GM19099 (cell line): ENCODE results near the gene ATRIP.

Source experiments
- POLR2A ChIP-seq: IDR thresholded peaks from 3 replicates; pipeline ENCODE4 v1.6.1; 2011; ENCODE audit warnings: low read depth; ENCODE audit not compliant: insufficient read length; ENCODE audit errors: extremely low read depth

Gene ATRIP

DNA sequence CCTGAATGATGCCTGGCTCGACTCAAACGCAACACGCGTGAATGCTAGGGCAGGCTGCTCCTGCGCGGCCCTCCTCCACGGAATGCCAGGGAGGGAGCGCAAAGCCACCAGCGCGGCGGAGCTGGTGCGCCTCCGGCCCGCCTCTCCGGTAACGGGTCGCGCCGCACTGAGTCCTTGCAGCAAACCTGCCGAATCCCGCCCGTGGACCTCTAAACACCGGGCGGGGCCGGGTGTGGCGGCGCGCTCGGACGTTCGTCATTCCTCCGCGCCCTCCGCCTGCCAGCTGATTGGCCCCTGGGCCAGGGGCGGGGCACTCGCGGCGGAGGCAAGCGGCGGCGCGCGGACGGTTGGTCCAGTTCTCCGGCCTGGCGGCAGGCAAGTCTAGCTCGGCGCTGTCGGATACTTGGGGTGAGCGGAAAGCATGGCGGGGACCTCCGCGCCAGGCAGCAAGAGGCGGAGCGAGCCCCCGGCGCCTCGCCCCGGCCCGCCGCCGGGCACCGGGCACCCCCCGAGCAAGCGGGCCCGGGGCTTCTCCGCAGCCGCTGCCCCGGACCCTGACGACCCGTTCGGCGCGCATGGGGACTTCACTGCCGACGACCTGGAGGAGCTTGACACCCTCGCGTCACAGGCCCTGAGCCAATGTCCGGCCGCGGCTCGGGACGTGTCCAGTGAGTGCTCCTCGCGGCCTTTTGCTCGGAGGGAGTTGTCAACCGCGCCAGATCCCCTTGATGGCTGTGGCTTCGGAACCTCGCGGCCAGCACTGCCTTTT, at the start of gene ATRIP:
Gene ATRIP (plus strand): TSS at position 313 of the 769 bp plus-strand sequence. CDS start 109 bp downstream, at position 422.
- TF ChIP-seq POLR2A = peak; percentile 96

DNA sequence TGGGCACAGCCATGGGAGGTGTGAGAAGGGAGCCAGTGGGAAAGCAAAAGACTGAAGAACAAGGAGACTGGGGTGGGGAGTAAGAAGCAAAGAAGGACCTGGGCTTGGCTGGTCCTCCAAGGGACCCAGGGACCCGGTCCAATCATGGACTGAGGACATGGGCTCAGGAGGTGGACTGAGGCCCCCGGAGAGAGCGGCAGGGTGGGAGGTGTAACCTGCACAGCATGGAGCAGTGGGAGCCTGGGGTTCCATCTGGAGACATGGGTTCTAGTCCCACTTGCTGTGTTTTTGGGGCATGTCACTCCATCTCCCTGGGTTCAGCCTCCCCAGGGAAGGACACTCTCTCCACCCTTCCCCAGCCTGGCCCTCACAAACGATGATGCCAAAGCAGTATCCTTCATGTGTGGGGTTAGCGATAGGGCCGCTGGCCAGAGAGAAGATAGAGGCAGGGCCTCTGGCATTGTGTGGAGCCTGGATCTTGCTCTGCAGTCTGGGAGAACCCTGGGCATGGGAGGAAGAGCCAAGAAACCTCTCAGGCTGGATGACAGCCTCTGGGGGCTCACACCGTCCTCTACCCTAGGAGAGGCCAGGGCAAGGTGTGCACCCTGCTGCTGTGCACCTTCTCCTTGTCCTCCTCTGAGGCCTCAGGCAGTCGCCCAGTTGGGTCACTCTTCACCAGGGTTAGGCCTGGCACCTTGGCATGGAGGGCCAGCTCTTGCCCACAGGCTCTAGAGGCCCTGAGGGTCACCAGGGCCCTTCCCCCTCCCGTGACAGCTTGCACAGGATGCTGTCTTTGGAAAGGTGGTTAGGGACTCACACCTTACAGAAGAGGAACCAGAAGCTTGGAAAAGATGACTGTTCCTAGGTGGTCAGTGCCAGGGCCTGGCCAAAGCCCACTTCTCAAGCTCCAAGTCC, 48.5 kb upstream of the ATRIP start:
- no peak for TF ChIP-seq POLR2A

DNA sequence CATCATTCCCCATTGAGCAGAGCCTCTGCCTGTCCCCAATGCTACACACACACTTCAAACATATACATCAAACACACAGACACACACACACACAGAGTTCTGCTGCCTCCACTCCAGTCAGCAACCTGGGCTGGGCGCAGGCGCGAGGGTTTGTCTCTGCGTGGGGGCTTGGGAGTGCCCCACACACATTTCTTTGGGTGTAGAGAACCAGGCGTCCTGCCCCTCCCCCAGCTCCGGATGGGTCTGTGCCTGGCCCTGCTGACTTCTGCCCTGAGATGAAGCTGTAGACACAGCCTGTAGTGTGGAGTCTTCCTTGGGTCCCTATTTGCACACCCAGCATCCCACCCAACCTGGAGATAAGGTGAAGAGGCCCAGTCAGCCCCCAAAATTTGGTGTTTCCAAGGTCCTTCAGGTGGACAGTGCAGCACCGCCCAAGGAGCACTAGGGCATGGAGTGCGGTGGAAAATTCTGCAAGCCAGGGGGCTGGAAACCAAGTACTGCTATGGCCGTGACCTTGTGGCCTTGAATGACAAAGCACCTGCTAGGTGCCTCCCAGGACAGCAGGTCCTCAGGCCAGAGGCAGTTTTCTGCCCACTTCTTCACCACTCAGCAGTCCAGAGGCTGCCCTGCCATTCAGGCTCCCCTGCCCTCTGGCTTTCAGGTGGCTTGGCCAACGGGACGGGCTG, 47.7 kb upstream of the ATRIP start:
- TF ChIP-seq POLR2A = no peak

DNA sequence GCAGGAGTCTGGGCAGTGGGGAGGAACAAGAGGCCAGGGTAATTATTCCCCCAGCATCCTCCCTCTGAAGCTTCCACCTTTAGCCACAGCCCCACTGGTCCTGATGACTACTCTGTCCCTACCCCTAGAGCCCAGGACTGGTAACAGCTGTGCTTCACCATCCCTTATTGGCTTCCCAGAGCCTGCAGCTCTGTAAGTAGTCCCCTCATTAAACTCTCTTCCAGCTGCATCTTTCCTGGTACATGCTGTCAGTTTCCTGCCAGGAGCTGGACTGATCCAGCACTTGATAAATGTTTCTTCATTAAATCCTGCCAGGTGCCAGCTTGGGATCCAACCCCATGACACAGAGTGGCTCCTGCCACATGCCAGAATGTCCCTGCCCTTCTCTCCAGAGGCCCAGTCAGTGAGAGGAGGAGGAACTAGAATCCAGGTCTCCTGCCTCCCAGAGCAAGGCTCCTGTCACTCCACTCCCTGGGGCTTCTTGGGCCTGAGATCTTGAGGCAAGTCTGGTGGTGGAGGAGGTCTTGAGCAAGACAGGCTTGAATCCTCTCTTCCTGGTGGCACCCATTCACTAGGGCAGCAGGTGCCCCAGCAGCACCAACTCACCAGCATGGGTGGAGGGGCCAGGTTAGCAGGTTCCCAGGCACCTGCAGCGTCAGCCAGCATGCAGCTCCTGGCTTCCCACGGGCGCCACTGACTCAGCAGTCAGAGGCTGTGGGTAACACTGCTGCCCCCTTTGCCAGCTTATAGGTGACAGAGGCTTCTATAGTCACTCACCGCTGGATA, 47.0 kb upstream of the ATRIP start:
- no peak for TF ChIP-seq POLR2A

DNA sequence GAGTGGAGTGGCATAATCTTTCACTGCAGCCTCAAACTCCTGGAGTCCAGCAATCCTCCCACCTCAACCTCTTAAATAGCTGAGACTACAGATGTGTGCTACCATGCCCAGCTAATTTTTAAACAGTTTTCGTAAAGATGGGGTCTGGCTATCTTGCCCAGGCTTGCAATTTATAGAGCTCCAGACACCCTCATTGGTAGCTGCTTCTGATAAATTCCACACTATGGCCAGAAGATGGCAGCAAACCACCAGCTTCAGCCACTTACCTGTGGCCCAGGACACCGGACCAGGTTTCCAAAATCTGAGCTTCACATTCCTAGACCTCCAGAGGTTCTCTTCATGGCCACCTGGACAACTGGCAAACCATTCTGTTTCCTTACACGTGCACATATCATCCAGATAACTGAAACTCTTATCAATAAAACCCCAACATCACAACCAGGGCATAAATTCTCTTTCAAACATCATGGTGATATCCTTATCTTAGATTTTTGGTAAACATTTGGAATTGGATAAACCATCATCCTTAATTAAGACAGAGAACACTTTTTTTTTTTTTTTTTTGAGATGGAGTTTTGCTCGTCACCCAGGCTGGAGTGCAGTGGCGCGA, 45.6 kb upstream of the ATRIP start:
- no peak for TF ChIP-seq POLR2A

DNA sequence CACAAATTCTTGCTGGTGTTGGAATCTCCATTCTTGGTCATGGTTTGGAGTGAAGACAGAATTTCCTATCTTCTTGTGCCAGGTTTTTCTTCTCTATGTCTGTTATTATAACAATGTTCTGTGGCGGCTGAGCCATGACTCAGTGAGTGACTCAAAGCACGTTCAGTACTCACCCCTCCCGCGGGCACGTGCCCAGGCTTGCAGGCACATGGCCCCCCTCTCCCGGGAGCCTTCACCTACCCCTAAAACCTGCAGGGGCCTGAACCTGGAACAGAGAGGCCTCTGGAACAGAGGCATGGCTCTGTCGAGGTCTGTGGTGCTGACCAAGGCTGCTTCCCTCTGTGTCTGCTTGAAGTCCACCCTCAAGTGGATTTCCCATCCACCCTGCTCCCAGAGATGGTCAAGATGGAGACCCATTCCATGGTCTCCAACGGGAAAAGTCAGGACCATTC, 44.2 kb upstream of the ATRIP start:
- TF ChIP-seq POLR2A = no peak

DNA sequence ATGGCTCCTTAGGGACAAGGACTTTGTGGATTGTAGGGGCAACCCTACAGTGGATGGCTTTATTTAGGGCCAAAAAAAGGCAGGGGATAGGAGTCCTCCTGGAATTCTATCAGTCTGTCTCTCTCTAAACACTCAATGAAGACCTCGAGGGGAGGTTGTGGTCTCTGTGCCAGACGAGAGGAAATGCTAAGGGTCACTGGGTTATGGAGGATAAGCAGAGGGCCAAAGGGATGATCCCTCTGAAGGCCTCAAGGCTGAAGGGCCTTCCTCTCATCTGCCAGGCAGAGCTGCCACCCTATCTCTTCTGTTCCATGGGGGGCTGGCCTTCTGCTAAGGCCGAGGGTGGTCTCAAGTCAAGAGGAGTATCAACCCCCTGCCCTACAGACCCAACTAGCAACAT, 43.6 kb upstream of the ATRIP start:
- TF ChIP-seq POLR2A = no peak

DNA sequence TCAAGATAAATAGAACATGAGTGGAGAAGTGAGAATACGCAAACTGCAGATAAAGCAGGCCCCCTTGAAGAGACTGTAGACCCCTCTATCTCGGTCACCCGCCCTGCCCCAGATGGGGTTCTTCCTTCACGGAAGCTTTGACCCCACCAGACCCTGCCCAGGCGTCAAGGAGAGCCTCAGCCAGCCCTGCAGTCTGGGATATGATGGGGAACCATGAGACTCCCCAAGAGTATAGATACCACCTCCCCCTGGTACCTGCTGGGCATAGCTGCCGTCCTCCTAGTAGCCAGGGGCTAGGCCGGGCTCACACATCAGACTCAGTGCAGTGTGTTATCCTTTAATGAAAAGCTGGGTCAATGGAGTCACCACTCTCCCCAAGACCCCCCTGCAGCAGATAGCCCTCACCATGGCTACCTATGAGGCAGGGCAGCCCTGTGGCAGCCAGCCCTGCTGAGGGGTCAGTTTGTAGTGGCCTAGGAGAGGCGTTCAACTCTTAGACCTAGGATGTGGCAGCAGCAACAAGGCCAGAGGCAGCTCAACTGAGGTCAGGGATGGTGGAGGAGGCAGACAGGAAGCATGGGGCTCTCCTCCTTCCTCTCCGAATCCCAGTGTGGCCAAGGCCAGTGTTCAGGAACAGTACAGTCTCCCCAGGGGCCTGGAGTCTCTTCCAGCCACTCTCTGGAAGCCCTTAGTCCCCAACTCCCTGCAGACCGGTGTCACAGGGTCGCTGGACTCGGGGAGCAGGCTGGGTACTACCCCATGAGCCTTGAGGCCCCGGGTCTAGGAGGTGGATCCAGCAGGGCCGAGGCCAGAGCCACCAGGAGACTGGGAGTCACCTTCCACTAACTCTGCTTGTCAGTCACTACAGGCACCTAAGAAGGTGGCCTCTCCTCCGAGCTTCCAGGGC, 42.8 kb upstream of the ATRIP start:
- no peak for TF ChIP-seq POLR2A

DNA sequence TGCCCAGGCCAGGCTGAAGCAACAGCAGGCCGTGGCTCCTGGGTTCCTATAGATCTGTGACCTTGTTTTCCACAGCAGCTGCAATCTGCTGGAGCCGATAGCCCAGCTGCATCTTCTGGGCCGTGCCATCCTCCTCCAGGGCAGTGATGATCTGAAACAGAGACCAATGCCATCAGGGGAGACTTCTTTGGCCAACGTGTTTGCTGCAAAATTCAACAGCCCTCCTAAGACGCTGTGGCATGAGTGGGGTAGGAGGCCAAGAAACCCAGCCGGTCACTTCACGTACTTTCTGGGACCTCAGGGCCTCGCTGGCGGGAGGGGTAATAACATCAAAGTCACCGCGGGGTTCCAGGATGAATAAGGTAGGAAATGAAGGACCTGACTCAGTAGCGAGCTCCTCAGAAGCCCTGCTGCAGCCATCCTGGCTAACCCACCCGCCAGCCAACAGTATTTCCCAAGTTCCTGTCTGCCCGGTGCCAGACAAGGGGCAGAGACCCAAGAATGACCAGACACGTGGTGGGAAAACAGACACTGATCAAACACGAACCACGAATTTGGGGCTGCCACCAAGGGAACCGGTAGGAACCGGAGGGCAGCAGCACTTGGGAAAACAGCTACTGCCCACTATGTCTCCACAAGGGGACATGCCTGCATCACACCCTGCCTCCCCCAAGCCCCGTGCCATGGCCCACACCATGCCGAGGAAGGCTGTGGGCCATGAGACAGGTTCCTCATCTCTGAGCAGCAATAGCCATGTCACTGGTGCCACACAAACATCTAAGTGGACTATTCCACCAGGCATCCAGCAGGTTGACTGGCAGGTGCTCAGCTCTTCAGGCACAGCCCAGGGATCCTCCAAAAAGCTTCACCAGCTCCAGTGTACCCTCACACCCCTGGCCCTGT, 41.8 kb upstream of the ATRIP start:
- no peak for TF ChIP-seq POLR2A

DNA sequence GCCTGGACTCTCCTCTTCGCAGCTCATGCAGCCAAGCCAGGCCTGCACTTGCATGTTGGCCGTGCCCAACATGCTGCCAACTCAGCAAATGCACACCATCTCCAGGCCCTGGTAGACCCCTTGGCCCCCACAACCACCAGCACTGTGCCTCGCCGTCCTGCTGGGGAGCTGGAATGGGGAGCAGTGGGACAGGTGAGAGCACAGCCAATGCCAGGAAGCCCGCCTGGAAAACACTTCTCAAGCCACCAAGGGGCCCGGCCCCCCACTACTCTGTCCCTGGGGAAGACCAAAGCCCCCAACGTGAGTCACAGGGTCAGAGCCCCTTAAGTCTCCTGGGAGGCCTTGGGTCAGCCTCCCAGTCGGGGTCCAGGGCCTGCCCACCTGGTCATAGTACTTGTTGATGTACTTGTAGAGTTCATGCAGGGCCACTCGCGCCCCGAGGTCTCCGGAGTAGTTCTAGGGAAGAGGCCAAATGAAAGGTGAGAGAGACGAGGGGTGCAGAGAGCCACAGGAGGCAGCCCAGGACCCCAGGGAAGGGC, 41.1 kb upstream of the ATRIP start:
- TF ChIP-seq POLR2A = no peak

DNA sequence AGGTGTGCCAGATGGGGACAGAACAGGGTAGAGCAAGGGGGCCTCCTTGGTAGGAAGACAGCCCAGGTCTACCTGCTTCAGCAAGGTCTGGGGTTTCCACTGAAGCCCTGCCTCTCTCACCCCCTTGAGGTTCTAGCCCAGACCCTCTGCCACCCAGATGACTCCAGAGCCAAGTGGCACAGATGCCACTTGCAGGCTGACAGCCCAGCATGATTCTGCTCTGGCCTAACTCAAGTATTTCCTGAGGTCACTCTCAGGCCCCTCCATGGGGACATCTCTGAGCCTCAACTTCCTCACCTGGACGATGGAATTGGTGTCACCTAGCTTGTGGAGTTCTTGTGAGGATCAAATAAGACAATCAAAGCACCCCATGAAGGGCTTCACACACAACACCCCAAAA, 40.6 kb upstream of the ATRIP start:
- no peak for TF ChIP-seq POLR2A
